Activated T-cell treated with anti-CD3 and anti-CD28 coated beads, Interleukin-2, amount 50 U/mL, for 4 hours (primary cell): ENCODE data around the gene DGKZ. TPM values are rescaled to one million over a fixed set of nuclear protein-coding genes. Genes with fewer than 3 reads are reported as not detected.

ENCODE experiments used
- ATAC-seq, 2 donors: fragments of 200-7000 bp; cut with Tn5 transposase; one replicate each; pipeline ENCODE4 v1.10.0; 2021
- DNase-seq: peaks from one replicate; pipeline ENCODE4 v3.0.0-alpha.2; 2020
- H3K27me3 Mint-ChIP-seq: one replicate; pipeline ENCODE4 v1.8.0; 2021; ENCODE audit warnings: low read depth, mixed read lengths
- H3K36me3 Mint-ChIP-seq: one replicate; pipeline ENCODE4 v1.8.0; 2022; ENCODE audit warnings: mixed read lengths; ENCODE audit not compliant: insufficient read depth
- H3K4me1 Mint-ChIP-seq: one replicate; pipeline ENCODE4 v1.8.0; 2021; ENCODE audit warnings: low read depth, mixed read lengths
- H3K4me3 Mint-ChIP-seq: one replicate; pipeline ENCODE4 v1.8.0; 2021; ENCODE audit warnings: mild to moderate bottlenecking, moderate library complexity, mixed read lengths
- H3K9me3 Mint-ChIP-seq: one replicate; pipeline ENCODE4 v1.8.0; 2021; ENCODE audit warnings: mixed read lengths
- total RNA-seq, 3 donors: library from RNA; stranded (reverse); gene quantifications; one replicate each; pipeline ENCODE4 v1.2.1, GENCODE V29; 2021

The DGKZ gene
- total RNA-seq, 3 donors from 2014 or later = 112 to 122 (median 118) TPM

- Mint-ChIP-seq H3K4me3 (no peak overlapping the region), H3K27me3 (no peaks in the 10 kb centered on the region), H3K9me3 (no peaks in the 10 kb centered on the region), H3K36me3 (peaks cover 32% of the 10 kb centered on the region), H3K4me1 (peaks cover 3% of the 10 kb centered on the region)
- DNase-seq = no peak
- ATAC-seq = no peak
These were observed 66.7 kb downstream of the DGKZ start for GRCh38 chr11:46413760-46414465.

- Mint-ChIP-seq H3K4me1 (peaks cover 3% of the 10 kb centered on the region), H3K36me3 (peaks cover 34% of the 10 kb centered on the region), H3K27me3 (no peaks in the 10 kb centered on the region), H3K9me3 (no peaks in the 10 kb centered on the region), H3K4me3 (no peak overlapping the region)
- ATAC-seq (no peak), DNase-seq (no peak)
These were observed 67.2 kb downstream of the DGKZ start for GRCh38 chr11:46414466-46414796.

- Mint-ChIP-seq H3K9me3 (no peaks in the 10 kb centered on the region), H3K4me1 (peaks cover 3% of the 10 kb centered on the region), H3K4me3 (no peak overlapping the region), H3K36me3 (peaks cover 31% of the 10 kb centered on the region), H3K27me3 (no peaks in the 10 kb centered on the region)
- no peak for DNase-seq
- no peak for ATAC-seq
These were observed 67.6 kb downstream of the DGKZ start for GRCh38 chr11:46414879-46415278.

DNA sequence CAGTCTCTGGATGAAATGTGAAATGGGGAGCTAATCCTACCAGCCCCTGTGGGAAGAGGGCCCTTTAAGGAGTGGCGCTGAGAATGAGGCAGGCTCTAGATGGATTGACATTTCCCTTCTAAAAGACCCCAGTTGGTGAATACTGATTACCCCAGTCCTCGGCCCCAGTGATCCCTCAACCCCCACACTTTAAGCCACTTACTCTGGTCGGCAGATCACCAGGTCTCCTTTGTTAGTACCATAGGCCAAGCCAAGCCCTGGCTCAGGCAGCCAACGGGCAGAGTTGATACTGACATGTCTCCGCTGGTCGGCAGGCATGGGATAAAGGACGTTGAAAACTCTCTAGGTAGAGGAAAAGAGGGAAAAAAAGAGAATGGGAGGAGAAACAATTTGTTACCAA is 70.4 kb downstream of the DGKZ start:
- Mint-ChIP-seq H3K9me3 (no peaks in the 10 kb centered on the region), H3K4me1 (peaks cover 3% of the 10 kb centered on the region), H3K4me3 (no peak overlapping the region), H3K27me3 (no peaks in the 10 kb centered on the region), H3K36me3 (peaks cover 43% of the 10 kb centered on the region)
- DNase-seq (no peak), ATAC-seq (no peak)

DNA sequence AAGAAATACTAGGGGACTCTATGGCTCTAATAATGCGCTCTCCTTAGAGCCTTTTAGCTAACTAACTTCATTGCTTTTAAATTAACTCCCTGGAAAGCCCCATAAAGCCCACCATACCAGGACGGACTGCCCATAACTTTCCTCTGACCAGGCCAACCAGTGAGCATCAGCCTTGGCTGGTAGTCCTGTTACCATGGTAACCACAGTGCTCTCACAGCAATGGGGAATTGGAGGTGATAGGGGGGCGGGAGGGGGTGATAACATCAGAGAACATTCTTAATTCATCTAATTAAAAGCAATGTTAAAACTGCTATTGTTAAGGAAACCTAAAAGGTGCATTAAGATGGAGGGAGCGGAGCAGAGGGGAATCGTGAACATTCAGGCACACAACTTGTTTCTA is 71.5 kb downstream of the DGKZ start:
- Mint-ChIP-seq H3K36me3 (peaks cover 44% of the 10 kb centered on the region), H3K27me3 (no peaks in the 10 kb centered on the region), H3K4me3 (no peak overlapping the region), H3K9me3 (no peaks in the 10 kb centered on the region), H3K4me1 (peaks cover 3% of the 10 kb centered on the region)
- no peak for DNase-seq
- no peak for ATAC-seq

- no peak for DNase-seq
- Mint-ChIP-seq H3K9me3 (no peaks in the 10 kb centered on the region), H3K36me3 (peaks cover 41% of the 10 kb centered on the region), H3K4me3 (no peak overlapping the region), H3K4me1 (no peaks in the 10 kb centered on the region), H3K27me3 (no peaks in the 10 kb centered on the region)
- no peak for ATAC-seq
These were observed 73.2 kb downstream of the DGKZ start for GRCh38 chr11:46420513-46420912.

DNA sequence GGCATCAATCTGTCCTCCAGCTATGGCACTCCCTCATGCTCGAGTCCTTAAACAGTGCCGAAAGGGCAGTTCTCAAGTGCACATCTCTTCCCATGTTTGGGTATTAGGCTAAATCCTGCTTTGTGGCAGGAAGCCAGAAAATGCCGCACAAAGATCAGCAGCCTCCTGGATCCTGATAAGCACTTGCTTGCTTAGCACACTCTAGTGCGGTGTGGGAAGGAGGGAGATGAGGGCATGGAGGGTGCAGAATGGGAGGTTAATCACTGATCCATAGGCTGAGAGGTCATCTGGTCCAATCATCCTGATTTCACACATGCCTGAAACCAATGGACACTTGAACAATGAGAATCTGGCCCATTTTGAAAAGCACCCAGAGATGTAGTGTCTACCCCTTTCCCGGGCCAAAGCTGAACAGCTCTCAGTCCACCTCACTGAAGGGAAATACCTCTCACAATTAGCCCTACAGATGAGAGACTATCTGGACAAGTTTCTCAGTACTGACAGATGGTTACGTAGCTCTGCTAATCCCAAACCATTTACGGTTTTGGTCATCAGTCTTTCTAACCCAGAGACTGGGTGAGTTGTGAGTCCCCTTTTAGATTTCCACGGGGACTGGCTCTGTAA is 74.1 kb downstream of the DGKZ start:
- ATAC-seq (no peak), DNase-seq (no peak)
- H3K27me3 Mint-ChIP-seq = no peaks in the 10 kb centered on the region
- no peaks in the 10 kb centered on the region for H3K9me3 Mint-ChIP-seq
- H3K36me3 Mint-ChIP-seq = peaks cover 35% of the 10 kb centered on the region
- H3K4me3 Mint-ChIP-seq = no peak overlapping the region
- no peaks in the 10 kb centered on the region for H3K4me1 Mint-ChIP-seq

- Mint-ChIP-seq H3K36me3 (peaks cover 40% of the 10 kb centered on the region), H3K9me3 (no peaks in the 10 kb centered on the region)
These were observed 75.3 kb downstream of the DGKZ start for GRCh38 chr11:46422588-46422987.

GRCh38 chr11:46426233-46426991 is 79.1 kb downstream of the DGKZ start:
- ATAC-seq = no peak
- no peak for DNase-seq
- H3K4me1 Mint-ChIP-seq = no peaks in the 10 kb centered on the region
- no peaks in the 10 kb centered on the region for H3K9me3 Mint-ChIP-seq
- H3K4me3 Mint-ChIP-seq = no peak overlapping the region
- H3K36me3 Mint-ChIP-seq = peaks cover 45% of the 10 kb centered on the region
- H3K27me3 Mint-ChIP-seq = no peaks in the 10 kb centered on the region

More at GRCh38 chr11:46422588-46422987, 75.3 kb downstream of the DGKZ start:
- DNase-seq = no peak
- Mint-ChIP-seq H3K4me1 (no peaks in the 10 kb centered on the region), H3K4me3 (no peak overlapping the region), H3K27me3 (no peaks in the 10 kb centered on the region)
- no peak for ATAC-seq

DNA sequence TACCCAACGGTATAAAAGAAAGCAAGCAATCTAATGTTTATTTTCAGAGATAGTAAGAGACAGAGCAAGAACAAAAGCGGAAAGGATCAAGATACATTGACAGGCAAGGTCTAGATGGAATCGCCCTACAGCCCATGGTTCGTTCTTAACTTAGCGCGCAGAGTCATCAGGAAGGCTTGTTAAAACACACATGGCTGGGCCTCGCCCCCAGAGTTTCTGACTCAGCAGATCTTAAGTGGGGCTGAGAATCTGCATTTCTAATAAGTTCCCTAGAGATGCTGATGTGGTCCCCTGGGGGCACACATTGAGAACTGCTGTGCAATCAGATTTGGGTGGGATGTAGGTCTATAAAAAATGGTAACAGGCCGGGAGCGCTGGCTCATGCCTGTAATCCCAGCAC is 80.1 kb downstream of the DGKZ start:
- peaks cover 46% of the 10 kb centered on the region for H3K36me3 Mint-ChIP-seq

DNA sequence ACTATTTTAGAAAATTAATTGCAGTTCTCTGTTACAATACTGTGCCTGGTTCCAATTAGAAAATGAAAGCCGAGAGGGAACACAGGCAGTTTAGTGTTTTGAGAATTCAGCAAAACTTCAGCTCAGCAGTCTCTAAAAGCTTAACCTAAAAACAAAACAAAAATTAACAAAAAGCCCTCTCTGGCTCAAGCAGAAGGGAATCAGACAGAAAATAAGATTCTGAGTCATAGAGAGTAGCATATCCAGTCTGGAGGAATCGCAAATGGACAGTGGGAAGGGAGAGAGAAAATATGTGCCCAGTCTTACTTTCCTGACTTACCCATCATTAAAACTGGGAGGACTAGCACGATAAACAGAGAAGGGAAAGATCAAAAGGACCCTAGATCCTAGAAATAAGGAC is 82.5 kb downstream of the DGKZ start:
- Mint-ChIP-seq H3K4me1 (no peaks in the 10 kb centered on the region), H3K4me3 (no peak overlapping the region), H3K9me3 (no peaks in the 10 kb centered on the region), H3K36me3 (peaks cover 53% of the 10 kb centered on the region), H3K27me3 (no peaks in the 10 kb centered on the region)
- DNase-seq (no peak), ATAC-seq (no peak)

More for the DNA sequence above, 80.1 kb downstream of the DGKZ start:
- H3K9me3 Mint-ChIP-seq = no peaks in the 10 kb centered on the region
- no peak overlapping the region for H3K4me3 Mint-ChIP-seq
- DNase-seq = no peak
- no peaks in the 10 kb centered on the region for H3K4me1 Mint-ChIP-seq
- H3K27me3 Mint-ChIP-seq = no peaks in the 10 kb centered on the region
- no peak for ATAC-seq

Other genes with a start within 250 kb of the DGKZ start
- 10 to 100 TPM; 13.4 to 20.3 (median 17.6) TPM for gene PHF21A, start 226.0 kb upstream of the DGKZ start, total RNA-seq
- under 1 TPM; 0.20 to 0.27 (median 0.26) TPM for gene CREB3L1, start 69.8 kb upstream of the DGKZ start, total RNA-seq
- 1 to 10 TPM; 2.1 to 3.0 (median 2.9) TPM for gene MDK, start 34.2 kb downstream of the DGKZ start, total RNA-seq
- under 1 TPM; 0.13 to 0.52 (median 0.25) TPM for gene CHRM4, start 44.3 kb downstream of the DGKZ start, total RNA-seq
- 10 to 100 TPM; 30.7 to 36.1 (median 31.7) TPM for gene AMBRA1, start 246.6 kb downstream of the DGKZ start, total RNA-seq